GM19025 (cell line): ENCODE data around the gene SLF1.
"Not testable (repeated sequence)": the region's sequence is repeated elsewhere in the genome, so short reads cannot be mapped to it uniquely, and the experiment has no call there.

Experiments
- ATAC-seq: cut with Tn5 transposase; IDR thresholded peaks from one replicate; pipeline ENCODE4 v1.9.1; 2021; ENCODE audit warnings: mild to moderate bottlenecking, low read depth, moderate library complexity; ENCODE audit not compliant: unreplicated experiment

Gene SLF1

DNA sequence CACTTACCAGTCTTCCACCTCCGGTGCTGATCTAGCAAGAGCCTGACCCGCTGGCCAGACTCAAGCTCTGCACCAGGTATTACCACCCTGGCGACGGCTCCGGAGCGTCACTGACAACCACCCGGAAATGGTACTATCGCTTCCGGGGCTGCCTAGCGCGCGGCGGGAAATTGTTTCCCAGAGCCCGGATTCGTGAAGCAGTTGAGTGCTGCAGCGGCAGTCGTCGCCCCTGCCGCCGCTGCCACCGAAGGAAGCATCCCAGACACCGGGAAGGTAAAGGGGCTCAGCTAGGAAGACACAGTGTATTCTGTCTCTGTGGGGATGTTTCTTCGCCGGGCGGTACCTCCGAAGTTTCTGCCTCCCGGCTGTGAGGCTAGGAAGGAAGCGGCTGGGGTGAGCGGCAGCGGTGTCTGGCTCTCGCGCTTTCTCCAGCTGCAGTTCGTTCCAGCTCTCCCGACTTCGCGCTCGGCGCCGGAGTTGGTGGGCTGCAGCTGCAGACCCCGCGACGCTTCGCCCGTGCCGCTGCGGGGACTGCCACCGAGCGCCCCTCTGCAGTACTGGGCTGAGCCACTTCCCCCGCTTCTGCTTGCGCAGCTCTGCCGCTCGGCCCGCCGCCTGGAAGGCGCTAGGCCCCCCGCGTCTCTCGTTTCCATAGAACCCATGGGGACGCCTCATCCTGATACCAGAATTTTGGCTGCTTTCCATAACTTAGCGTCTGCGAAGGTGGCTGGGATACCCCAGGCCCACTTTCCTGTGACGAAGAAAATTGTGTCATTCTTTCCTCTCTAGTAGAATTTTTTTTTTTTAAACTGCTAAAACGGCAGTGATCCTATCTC is at the start of gene SLF1, which contains the start of gene KIAA0825:
TSS of gene SLF1 (plus strand) at position 177 of the 836 bp plus-strand sequence. CDS start 10,142 bp downstream, outside the sequence.
TSS of gene KIAA0825 (minus strand) at position 112 of the 836 bp plus-strand sequence. CDS start 81,478 bp downstream, outside the sequence.
- peak; percentile 96 for ATAC-seq

DNA sequence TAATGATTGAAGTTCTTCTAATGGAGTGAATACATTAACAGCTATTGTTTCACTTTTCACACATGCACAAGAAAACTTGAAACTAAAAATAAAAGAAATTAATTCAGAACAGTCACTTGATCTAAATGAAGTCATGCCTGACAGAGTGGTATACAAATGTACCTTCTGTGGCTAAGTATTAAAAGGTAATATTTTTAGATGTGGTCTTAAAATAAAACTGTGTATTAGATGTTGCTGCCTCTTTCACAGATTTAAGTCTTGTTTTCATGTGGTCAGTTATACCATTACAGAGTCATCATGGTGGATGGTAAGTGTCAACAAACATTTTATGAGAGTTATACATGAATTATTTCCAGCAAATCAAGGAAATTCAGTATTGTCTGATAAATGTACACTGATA is 47.1 kb upstream of the SLF1 start:
- no peak for ATAC-seq

DNA sequence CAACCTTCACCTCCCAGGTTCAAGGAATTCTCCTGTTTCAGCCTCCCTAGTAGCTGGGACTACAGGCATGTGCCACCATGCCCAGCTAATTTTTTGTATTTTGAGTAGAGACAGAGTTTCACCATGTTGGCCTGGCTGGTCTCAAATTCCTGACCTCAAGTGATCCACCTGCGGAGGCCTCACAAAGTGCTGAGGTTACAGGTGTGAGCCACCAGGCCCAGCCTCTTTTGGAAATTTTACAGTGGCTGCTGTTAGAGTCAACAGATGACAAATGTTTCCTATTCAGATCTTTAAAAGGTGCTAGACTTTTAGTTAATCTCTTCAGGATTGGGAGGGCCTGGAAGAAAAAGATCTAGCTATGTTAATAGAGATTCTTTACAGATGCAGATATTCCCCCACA is 45.1 kb upstream of the SLF1 start:
- ATAC-seq: not testable (repeated sequence)

DNA sequence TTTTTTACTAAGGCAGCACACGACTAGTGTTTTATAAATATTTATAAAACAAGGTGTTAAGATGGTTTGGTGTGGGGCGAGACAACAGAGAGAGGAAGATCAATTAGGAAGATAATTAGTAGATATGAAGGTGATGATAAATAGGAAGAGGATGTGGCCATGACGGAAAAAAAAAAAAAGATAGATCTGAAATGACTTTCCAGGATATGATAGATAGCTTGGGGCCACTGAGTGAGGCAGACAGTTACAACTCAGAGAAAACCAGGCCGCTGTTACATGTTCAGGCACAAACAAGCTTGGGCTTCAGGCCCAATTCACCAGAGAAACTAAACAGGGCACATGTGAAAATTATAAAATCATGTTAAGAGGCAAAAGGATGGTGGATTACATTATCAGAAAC is 43.3 kb upstream of the SLF1 start:
- ATAC-seq: no peak

DNA sequence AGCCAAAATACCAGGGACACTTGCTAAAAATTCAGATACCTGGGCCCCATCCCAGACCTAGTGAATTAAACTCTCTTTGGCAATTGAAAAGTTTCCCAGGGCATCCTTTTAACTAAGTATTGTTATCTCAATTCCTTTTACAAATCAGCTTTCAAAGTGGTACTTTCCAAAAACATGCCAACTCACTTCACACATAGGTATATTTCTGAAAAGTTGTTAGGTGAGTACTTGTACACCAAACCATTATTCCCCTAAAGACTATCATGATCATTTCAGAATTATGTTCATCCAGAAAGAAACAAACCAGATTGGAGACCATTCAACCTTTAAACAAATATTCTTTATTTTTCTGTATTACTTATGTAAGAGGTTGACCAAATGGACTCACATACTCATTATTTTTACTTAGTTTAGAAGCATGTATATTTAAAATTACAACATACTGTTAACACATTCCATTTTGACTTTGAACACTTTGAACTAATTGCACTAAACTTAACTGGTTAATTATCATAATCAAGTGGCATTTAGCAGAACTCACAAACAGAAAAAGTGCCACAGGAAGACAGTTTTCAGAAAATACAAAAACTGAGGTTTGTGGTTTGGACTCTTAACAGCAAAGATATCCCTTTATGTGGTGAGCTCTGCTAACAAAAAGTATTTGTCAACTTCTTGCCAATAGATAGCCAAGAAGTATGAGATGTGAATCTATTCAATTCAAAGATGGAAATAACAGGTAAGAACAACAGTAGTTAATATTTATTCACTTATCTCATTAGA is 40.8 kb upstream of the SLF1 start:
- peak; percentile 70 for ATAC-seq

DNA sequence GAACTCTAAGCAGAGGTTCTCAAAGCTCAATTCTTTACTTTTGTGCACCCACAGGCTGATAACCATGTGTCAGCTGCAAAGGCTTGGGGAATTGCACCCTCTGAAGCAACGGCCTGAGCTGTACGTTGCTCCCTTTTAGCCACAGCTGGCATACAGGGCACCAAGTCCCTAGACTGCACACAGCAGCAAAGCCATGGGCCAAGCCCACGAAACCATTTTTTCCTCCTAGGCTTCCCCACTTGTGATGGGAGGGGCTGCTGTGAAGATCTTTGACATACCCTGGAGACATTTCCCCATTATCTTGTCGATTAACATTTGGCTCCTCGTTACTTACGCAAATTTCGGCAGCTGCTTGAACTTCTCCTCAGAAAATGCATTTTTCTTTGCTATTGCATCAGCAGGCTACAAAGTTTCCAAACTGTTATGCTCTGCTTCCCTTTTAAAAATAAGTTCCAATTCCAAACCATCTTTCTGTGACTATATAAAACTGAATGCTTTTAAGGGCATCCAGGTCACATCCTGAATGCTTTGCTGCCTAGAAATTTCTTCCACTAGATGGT is 23.1 kb upstream of the SLF1 start:
- ATAC-seq: no peak

DNA sequence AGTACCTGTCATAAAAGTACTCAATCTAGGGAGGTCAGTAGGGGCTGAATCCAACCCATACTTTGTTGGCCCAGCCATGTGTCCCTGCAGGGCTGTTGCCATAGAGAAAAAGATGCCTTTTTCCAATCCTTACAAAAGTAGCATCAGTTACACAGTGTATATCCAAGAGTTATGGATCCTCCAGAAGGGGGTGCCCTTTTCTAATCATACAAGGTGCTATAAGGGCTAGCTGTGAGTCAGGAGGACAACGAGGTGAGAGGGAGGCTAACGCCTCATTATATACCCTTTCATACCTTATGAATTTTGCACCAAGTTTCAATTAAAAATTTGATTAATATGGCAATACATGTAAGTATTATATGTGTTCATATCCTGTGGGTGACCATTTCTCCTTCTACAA is 4.9 kb upstream of the SLF1 start:
- ATAC-seq: no peak

DNA sequence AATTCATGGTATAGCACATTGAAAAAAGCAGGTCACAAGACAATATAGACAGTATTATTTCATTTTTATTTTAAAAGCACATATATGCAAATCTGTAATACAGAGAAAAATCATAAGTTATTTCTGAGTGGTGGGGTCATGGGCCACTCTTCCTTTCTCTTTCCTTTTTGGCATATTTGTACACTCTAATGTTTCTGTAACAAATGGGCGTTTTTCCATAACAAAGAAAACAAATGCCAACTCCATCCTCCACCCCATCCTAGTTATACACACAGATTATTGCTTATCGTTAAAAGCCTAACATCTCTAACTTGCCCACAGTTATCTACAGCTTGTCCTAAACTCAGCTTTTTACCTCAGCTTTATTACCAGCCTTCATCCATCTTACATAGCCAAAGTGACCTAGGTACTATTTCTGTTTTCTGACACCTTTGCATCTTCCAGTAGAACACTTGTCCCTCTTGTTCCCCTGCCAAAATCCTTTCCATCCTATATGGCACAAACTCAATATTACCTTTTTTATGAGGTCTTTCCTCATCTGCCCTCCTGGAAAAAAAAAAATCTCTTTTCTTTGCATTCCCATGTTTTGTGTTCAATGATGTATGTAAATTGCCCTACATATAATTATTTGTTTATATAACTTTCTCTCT is 4.2 kb upstream of the SLF1 start:
- no peak for ATAC-seq

DNA sequence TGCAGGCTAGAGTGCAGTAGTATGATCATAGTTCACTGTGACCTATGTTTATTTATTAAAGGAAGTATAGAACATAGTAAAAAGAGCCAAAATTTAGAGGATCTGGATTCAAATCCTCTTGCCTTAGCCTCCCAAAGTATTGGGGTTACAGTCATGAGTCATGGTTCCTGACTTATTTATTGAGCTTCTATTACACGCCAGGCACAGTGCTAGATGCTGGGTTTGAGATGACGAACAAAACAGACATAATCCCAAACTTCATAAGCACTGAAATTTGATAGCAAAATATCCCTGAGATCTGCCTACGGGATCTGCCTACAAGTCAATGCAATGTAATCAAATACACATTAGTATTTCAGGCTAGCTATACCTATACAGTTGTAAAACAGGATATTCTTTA is 2.6 kb upstream of the SLF1 start:
- ATAC-seq: no peak

DNA sequence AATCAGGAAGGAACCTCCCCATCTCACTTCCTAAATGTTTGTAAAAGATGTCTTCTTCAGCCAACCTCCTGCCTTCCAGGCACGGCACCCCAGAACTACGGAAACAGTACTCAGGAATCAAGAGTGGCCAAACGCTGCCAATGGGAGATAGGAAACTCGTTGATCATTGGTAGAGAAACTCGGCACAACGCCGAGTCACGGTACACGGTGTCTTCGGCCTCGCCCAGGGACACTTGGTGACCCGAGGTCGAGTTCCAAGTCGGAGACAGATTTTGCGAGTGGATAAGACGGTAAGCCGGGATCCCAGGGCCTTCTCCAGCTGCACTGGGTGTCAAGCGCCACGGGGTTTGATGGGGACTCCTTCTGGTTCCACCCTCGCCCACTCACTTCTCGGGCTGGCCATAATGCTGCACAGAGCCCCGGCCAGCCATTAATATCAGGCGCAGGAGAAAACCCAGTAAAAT is 408 bp upstream of the SLF1 start:
- ATAC-seq: peak; percentile 18

DNA sequence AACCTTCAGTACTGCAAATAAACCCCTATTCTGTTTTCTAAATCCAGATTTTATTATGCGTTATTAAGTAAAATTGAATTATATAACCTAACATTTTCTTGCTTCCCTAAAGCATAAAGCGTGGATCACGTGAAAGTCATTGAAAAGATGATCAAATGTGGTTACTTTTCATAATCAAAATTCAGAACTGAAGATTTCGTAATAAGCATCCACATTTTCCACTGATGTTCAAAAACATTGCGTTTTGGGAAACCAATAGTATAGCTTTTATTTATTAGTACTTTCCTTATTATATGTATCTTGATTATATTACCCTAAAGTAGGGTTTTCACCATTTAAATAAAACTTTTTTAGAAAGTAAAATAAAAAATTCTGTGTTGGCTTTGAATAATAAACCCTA is 1.8 kb downstream of the SLF1 start:
- ATAC-seq: no peak

DNA sequence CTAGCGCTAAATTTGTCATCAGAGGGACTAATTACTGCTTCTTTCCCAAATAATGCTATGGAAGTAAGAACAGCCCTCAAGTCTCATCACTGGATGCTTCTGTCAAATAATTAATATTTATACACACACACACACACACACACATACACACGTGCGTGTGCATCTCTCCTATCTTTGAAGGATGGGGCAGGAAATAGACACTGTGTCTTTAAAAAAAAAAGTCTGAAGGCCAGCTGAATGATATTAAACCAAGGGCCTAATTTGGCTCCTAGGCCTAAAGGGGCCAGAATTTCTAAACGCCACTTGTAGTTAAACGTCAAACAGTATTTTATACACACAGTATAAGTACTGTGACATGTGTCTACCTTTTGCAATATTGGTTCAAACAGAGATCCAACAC is 3.3 kb downstream of the SLF1 start:
- ATAC-seq: no peak

DNA sequence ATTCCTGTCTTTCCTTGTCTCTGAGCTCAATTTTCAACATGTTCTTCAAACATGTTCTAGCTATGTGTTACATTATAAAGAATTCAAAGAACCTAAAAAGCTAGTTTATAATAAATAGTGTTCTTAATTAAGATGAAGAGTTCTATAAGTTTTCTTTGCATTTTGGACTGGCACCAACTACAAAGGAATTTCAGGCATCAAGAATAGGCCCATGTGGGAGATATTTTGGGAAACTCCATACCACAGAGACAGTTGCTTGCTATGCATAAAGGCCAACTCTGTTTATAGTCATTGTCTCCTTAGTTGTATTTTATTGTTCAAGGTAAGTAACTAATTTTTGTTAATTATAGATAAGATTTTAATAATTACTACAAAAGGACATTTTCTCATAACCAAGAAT is 4.5 kb downstream of the SLF1 start:
- ATAC-seq: no peak

DNA sequence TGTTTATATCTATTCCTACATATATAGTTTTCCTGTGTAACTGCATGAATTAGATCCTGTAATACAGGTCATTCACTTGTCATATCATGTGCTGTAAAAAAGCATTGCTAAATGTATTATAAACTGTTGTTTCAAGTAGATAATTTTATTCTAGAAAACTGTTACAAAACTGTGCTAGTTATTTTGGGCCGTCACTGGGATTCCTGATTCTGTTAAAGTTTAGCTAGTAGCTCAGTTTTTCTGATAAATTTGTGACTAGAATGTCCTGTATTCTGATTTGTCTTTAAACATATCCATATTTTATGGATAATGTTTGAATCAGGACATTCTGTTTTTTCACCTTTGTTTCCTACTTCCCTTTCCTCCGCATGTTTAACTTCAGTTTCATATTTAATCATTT is 5.4 kb downstream of the SLF1 start:
- ATAC-seq: no peak

DNA sequence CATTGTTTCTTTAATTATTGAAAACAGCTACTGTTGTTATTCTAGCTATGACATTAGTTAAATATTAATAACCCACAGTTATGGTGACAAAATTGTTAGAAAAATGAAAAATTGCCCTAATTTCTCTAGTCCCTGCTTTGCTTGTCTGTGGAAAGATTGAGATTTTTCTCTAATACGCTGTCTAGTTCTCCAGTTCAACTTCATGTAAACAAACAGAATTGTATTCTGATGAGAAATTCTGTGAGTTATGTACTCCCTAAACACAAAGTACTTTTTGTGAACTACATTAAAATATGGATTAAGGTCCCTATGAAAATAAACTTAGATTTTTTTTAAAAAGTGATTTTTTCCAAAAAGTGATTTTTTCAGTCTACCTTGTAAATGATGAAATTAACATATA is 8.7 kb downstream of the SLF1 start:
- no peak for ATAC-seq

DNA sequence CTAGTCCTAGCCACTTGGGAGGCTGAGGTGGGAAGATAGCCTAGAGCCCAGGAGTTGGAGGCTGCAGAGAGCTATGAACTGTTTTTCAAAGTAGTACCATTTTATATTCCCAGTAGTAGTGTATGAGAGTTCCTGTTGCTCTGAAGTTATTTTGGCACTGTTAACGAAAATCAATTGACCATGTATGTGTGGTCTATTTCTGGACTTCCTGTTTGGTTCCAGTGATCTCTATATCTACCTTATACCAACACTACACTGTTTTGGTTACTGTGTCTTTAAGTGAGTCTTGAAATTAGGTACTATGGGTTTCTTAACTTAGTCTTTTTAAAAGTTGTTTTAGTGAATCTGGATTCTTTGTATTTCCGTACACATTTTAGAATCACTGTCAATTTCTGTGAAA is 13.6 kb downstream of the SLF1 start:
- peak; percentile 97 for ATAC-seq

DNA sequence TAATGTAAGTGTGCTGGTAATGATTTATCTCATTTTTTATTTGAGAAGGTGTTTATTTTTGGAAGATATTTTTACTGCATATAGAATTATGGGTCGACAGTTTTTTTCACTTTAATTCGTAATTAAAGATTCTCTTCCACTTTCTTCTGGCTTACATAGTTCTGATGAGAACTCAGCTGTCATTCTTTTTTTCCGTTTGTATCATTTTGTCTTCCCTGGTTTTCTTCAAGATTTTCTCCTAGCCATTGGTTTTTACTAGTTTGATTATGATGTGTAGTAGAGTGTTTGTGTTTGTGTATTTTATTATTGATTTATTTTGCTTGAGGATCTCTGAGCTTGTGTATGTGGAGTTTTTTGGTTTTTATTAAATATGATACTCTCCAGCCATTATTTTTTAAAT is 21.7 kb downstream of the SLF1 start:
- no peak for ATAC-seq

DNA sequence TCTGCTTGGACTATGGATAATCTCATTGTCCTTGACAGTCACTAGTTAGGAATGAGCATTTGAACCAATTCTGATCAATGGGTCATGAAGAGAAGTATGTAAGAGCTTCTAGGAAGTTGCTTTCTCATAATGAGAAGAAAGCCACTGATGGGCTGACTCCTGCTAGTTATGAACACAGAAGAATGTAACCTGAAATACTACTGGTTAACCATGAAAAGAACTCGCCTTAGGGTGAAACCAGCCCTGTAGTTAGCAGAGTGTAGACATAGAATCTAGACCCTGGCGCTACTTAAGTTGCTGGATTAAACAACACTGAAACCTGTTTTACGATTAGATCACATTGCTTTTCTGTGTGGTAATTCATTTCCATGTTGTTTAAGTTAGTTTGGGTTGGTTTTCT is 26.6 kb downstream of the SLF1 start:
- no peak for ATAC-seq

DNA sequence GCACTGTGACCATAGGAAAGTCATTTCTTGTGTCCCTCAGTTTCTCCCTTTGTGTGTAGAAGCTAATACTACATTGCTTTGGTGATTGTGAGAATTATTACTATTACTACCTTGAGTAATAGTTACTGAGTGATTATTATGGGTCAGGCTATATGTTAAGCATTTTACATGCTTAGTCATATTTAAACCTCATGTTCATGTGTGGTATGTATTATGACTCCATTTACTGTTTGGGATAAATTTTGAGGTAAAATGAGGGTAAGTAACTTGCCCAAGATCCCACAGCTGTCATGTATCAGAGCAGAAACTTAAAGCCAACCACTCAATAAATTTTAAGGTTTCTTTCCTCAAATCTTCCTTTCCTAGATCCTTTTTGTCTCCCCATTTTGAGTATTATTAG is 28.3 kb downstream of the SLF1 start:
- ATAC-seq: no peak

DNA sequence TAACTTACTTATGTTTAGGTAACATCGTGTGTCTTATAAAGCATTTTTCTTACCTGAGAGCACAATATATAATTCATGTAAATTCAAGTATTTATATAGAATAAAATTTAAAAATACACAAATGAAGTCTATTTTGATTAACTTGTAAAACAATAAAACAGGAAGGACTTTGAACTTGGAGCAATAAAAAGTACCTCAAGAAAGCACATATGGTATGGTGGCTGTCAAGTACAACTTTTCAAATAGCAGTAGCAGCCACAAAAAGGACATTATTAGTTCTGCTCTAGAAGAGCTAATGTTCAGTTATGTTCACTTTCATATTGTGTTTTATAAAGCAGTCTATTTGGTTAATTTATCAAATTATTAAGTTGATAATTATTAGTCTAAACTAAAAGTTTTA is 31.4 kb downstream of the SLF1 start:
- ATAC-seq: no peak

DNA sequence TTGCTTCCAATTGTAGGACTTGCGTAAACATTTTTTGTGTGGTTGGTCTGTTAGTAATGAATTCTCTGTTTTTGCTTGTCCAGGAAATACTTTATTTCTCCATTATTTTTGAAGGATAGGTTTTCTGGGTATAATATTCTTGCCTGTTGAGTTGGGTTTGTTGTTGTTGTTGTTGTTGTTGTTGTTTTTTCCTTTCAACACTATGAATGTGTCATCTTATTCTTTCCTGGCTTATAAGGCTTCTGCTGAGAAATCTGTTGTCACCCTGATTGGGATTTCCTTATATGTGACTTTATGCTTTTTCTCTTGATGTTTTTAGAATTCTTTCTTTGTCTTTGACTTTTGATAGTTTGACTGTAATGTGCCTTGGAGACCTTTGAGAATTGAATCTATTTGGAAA is 39.8 kb downstream of the SLF1 start:
- ATAC-seq: no peak
